ENCODE measurements around the gene NLRP9. TPM values are rescaled to one million over a fixed set of nuclear protein-coding genes. Genes with fewer than 3 reads are reported as not detected.
A peak's percentile ranks its signal among the peaks of the same experiment; 100 is the strongest.

Gene NLRP9
- total RNA-seq, 2 donors from 2014 or later = not detected

GRCh38 chr19:55681131-55682092 is 56.8 kb downstream of the NLRP9 start:
- no peaks in the 10 kb centered on the region for H3K27me3 ChIP-seq (replicated peaks; ENCODE audit: insufficient read depth)
- peaks cover 41% of the 10 kb centered on the region for H3K36me3 ChIP-seq
- H3K27ac ChIP-seq = no peak overlapping the region
- no peak for ATAC-seq (ENCODE audit: insufficient number of reproducible peaks, low FRiP score, low read depth)
- peaks cover 16 to 31% of the 10 kb centered on the region in 2 donors for H3K4me1 ChIP-seq (ENCODE audit: control insufficient read depth in 1 of 2, low read depth in 2 of 2)
- TF ChIP-seq, protein P1, sequence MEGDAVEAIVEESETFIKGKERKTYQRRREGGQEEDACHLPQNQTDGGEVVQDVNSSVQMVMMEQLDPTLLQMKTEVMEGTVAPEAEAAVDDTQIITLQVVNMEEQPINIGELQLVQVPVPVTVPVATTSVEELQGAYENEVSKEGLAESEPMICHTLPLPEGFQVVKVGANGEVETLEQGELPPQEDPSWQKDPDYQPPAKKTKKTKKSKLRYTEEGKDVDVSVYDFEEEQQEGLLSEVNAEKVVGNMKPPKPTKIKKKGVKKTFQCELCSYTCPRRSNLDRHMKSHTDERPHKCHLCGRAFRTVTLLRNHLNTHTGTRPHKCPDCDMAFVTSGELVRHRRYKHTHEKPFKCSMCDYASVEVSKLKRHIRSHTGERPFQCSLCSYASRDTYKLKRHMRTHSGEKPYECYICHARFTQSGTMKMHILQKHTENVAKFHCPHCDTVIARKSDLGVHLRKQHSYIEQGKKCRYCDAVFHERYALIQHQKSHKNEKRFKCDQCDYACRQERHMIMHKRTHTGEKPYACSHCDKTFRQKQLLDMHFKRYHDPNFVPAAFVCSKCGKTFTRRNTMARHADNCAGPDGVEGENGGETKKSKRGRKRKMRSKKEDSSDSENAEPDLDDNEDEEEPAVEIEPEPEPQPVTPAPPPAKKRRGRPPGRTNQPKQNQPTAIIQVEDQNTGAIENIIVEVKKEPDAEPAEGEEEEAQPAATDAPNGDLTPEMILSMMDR (IDR thresholded peaks at IDR 0.05) = no peak
- no peak for DNase-seq (ENCODE audit: low spot score)
- no peaks in the 10 kb centered on the region for H3K9me3 ChIP-seq
- no peak overlapping the region for H3K4me3 ChIP-seq

DNA sequence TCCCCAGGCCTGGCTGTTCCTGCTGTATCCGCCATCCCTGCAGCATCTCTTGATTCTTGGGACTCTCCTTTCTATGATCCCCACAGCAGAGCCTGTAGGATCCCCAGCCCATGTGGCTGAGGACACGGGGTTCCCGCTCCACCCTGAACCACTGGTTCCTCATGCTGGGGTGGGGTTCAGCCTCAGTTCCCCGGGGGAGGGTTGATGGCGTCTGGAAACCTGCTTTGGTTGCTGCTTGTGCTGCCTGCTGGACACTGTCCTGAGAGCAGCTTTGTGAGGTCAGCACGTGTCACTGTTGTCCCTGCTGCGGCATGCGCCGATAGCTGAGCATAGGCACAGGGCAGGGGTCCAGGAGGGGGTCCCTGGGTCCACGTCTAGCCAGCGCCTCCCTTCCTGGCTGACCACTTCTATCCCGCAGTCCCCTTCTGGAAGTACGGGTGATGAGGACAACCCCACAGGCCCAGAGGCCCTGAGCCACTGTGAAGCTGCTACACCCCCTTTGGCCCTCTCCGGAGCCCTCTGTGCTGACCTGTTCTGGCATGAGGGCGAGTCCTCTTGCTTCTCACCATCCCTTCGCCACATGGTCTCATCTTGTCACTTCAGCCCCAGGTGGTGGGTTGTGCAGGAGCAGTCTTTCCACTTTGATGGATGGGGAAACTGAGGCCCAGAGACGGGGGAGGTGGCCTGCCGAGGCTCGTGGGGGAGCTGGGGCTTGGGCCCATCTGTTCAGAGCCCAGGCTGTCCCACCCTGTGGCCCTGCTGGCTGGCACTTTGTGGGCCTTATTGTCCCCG is 57.7 kb downstream of the NLRP9 start:
- Histone ChIP-seq H3K36me3 (peaks cover 35% of the 10 kb centered on the region), H3K27me3 (replicated peaks; ENCODE audit: insufficient read depth) (no peaks in the 10 kb centered on the region), H3K4me1 (ENCODE audit: control insufficient read depth in 1 of 2, low read depth in 2 of 2) (peaks cover 24 to 39% of the 10 kb centered on the region in 2 donors), H3K9me3 (no peaks in the 10 kb centered on the region), H3K4me3 (no peak overlapping the region), H3K27ac (no peak overlapping the region)
- DNase-seq (ENCODE audit: low spot score) (no peak), ATAC-seq (ENCODE audit: insufficient number of reproducible peaks, low FRiP score, low read depth) (no peak)
- TF ChIP-seq, protein P1 (IDR thresholded peaks at IDR 0.05) = no peak

DNA sequence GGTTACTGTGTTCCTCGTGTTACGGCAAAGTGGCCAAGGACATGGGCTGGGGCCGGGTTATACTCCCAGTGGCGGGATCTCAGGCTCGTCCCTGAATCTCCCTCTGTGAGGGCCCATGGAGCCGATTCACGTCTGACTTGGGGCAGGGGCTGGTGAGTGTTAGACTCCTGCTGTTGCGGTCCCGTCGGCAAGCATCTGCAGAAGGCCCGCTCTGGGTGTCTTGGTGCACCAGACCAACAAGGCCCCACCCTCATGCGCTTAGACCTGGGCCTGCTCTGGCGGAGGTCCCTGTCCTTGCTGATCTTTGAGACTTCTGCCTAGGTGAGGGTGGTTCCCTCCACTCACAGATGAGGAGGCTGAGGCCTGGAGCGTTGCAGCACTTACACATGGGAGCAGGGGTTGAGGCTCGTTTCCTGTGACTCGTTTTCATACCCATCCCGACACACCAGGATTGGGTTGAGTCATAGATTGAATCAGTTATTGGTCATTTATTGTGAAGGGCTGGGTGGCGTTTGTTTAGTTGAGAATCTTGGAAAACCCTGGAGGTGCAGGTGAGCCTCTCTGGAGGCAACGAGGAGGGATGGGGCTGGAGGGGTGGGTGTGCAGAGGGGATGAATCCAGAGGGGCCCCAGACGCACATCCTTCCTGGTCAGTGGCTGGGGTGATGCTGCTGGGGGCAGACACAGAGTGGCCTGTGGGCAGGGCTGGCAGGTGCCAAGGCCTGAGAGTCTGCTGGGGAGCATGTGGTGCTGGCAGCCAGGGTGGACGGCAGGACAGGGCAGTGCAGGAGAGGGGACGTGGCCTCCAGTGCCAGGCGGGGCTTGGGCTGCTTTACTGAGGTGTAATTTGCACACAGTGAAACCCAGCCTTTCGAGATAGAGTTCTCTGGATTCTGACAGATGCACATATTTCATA is 58.6 kb downstream of the NLRP9 start:
- TF ChIP-seq, protein P1 (IDR thresholded peaks at IDR 0.05) = no peak
- Histone ChIP-seq H3K36me3 (peaks cover 30% of the 10 kb centered on the region), H3K4me3 (no peak overlapping the region), H3K4me1 (ENCODE audit: control insufficient read depth in 1 of 2, low read depth in 2 of 2) (peaks cover 24 to 40% of the 10 kb centered on the region in 2 donors), H3K27ac (no peak overlapping the region), H3K9me3 (no peaks in the 10 kb centered on the region), H3K27me3 (replicated peaks; ENCODE audit: insufficient read depth) (no peaks in the 10 kb centered on the region)
- DNase-seq (ENCODE audit: low spot score) = no peak
- ATAC-seq (ENCODE audit: insufficient number of reproducible peaks, low FRiP score, low read depth) = no peak

DNA sequence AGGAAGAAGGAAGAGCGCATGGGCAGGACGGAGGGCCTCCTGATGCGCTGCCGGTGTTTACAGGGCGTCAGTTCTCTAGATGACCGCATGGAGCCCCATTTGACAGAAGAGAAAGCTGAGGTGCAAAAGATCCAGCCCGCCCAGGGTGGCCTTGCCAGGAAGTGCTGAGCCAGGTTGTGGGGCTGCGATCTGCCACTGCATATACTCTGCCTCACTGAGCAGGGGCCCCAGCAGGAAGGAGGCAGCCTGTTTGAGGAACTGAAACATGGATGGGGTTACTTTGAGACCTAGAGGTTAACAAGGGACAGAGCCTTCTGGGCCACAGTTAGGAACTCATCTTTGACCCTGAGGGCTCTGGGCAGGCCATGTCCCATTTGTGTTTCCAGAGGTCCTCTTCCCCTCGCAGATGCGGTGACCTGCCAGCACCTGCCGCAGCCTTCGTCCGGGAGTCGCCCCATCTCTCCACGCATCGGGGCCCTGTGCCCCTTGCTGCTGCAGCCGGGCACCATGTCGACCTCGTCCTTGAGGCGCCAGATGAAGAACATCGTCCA is 60.0 kb downstream of the NLRP9 start:
- no peaks in the 10 kb centered on the region for H3K9me3 ChIP-seq
- peak overlapping the region in 1 of 2 donors; percentile 27 for H3K27ac ChIP-seq
- no peak for DNase-seq (ENCODE audit: low spot score)
- ATAC-seq (ENCODE audit: insufficient number of reproducible peaks, low FRiP score, low read depth) = no peak
- H3K4me1 ChIP-seq (ENCODE audit: control insufficient read depth in 1 of 2, low read depth in 2 of 2) = peaks cover 27 to 44% of the 10 kb centered on the region in 2 donors
- no peaks in the 10 kb centered on the region for H3K27me3 ChIP-seq (replicated peaks; ENCODE audit: insufficient read depth)
- TF ChIP-seq, protein P1 (IDR thresholded peaks at IDR 0.05) = no peak
- peaks cover 37% of the 10 kb centered on the region for H3K36me3 ChIP-seq
- H3K4me3 ChIP-seq = peak overlapping the region; percentile 11
